Endothelial cell of umbilical vein (primary cell): Measurements from ENCODE around the gene MEGF11.

Experiments
- EZH2 ChIP-seq: IDR thresholded peaks from 2 replicates; pipeline ENCODE4 v1.6.1; 2012; ENCODE audit warnings: borderline replicate concordance, low read depth, mild to moderate bottlenecking, moderate library complexity, low read length, inconsistent platforms; ENCODE audit not compliant: severe bottlenecking
- FOS ChIP-seq: IDR thresholded peaks from 2 replicates; pipeline ENCODE4 v1.6.1; 2011; ENCODE audit warnings: mild to moderate bottlenecking, low read length, moderate library complexity, borderline replicate concordance; ENCODE audit not compliant: insufficient read depth
- GATA2 ChIP-seq: IDR thresholded peaks from 2 replicates; pipeline ENCODE4 v1.7.0; 2011; ENCODE audit warnings: low read depth, mild to moderate bottlenecking, moderate library complexity, mixed read lengths, low read length; ENCODE audit not compliant: insufficient read length, insufficient read depth
- JUN ChIP-seq: IDR thresholded peaks from 2 replicates; pipeline ENCODE4 v1.6.1; 2011; ENCODE audit warnings: borderline replicate concordance, low read depth; ENCODE audit not compliant: insufficient read length, insufficient read depth
- MYC ChIP-seq: IDR thresholded peaks from one replicate; pipeline ENCODE4 v1.6.1; 2011; ENCODE audit warnings: mild to moderate bottlenecking, low read depth, low read length
- POLR2A ChIP-seq: IDR thresholded peaks from 2 replicates; pipeline ENCODE4 v1.6.1; 2012; ENCODE audit warnings: low read depth, mild to moderate bottlenecking, control low read depth, low read length
- POLR2AphosphoS5 ChIP-seq: IDR thresholded peaks from 2 replicates; pipeline ENCODE4 v1.6.1; 2012; ENCODE audit warnings: low read depth, mild to moderate bottlenecking, control low read depth, low read length, moderate library complexity; ENCODE audit not compliant: insufficient read depth
- TF ChIP-seq, protein P1 (sequence below): IDR thresholded peaks from 2 replicates; pipeline ENCODE4 v1.6.1; 2011; ENCODE audit not compliant: insufficient read depth, insufficient read length
- TF ChIP-seq, protein P2 (sequence below), 2 donors: IDR thresholded peaks; 1 replicate in 1 of 2; 2 replicates in 1 of 2; pipeline ENCODE4 v1.5.1; 2011; ENCODE audit warnings: low read length in 2 of 2, mild to moderate bottlenecking in 2 of 2, moderate library complexity in 2 of 2, control low read depth in 1 of 2, inconsistent platforms in 1 of 2, low read depth in 1 of 2; ENCODE audit not compliant: insufficient read depth in 1 of 2; ENCODE audit errors: extremely low read depth in 1 of 2

DNA sequence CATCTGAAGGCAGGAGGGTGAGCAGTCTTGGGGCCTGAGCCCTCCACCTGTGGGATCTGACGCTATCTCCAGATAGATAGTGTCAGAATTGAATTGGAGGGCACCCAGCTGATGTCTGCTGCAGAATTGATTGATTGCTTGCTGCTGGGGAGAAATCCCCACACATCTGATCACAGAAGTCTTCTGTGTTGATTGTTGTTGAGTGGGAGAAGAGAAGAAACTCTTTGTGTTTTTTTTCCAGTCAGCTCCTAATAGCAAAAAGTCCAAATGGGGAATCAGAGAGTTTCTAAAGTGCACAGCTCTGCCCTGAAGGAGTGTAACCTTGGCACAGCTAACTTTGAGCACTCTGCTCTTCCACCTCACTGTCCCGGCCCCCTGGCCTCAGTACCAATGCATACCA, 318.2 kb downstream of the MEGF11 start:
- TF ChIP-seq EZH2, result no peak
- no peak for TF ChIP-seq POLR2A
- TF ChIP-seq, protein P1, sequence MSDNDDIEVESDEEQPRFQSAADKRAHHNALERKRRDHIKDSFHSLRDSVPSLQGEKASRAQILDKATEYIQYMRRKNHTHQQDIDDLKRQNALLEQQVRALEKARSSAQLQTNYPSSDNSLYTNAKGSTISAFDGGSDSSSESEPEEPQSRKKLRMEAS, result no peak
- TF ChIP-seq, protein P2, sequence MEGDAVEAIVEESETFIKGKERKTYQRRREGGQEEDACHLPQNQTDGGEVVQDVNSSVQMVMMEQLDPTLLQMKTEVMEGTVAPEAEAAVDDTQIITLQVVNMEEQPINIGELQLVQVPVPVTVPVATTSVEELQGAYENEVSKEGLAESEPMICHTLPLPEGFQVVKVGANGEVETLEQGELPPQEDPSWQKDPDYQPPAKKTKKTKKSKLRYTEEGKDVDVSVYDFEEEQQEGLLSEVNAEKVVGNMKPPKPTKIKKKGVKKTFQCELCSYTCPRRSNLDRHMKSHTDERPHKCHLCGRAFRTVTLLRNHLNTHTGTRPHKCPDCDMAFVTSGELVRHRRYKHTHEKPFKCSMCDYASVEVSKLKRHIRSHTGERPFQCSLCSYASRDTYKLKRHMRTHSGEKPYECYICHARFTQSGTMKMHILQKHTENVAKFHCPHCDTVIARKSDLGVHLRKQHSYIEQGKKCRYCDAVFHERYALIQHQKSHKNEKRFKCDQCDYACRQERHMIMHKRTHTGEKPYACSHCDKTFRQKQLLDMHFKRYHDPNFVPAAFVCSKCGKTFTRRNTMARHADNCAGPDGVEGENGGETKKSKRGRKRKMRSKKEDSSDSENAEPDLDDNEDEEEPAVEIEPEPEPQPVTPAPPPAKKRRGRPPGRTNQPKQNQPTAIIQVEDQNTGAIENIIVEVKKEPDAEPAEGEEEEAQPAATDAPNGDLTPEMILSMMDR (IDR thresholded peaks at IDR 0.05; ENCODE audit: extremely low read depth in 1 of 2, insufficient read depth in 1 of 2, low read depth in 1 of 2, low read length in 2 of 2), result no peak
- TF ChIP-seq POLR2AphosphoS5, result no peak
- TF ChIP-seq MYC, result no peak
- no peak for TF ChIP-seq FOS
- TF ChIP-seq JUN, result no peak
- TF ChIP-seq GATA2, result no peak
